Endothelial cell of umbilical vein (primary cell): ENCODE measurements around the gene THTPA.

Experiments
- CTCF ChIP-seq, 2 donors: IDR thresholded peaks; 1 replicate in 1 of 2; 2 replicates in 1 of 2; pipeline ENCODE4 v1.5.1; 2011; ENCODE audit warnings: low read length in 2 of 2, mild to moderate bottlenecking in 2 of 2, moderate library complexity in 2 of 2, control low read depth in 1 of 2, inconsistent platforms in 1 of 2, low read depth in 1 of 2; ENCODE audit not compliant: insufficient read depth in 1 of 2; ENCODE audit errors: extremely low read depth in 1 of 2
- POLR2A ChIP-seq: IDR thresholded peaks from 2 replicates; pipeline ENCODE4 v1.6.1; 2012; ENCODE audit warnings: low read depth, mild to moderate bottlenecking, control low read depth, low read length

- no peak for TF ChIP-seq CTCF (IDR thresholded peaks at IDR 0.05; ENCODE audit: extremely low read depth in 1 of 2, insufficient read depth in 1 of 2, low read depth in 1 of 2, low read length in 2 of 2)
- TF ChIP-seq POLR2A: no peak
Observed at GRCh38 chr14:23582906-23583760, 27.1 kb downstream of the THTPA start.
